Left ventricle myocardium inferior (tissue), 1 donor: ENCODE measurements around the gene GPR152. TPM values are rescaled to one million over a fixed set of nuclear protein-coding genes. Genes with fewer than 3 reads are reported as not detected.

Source experiments
- DNase-seq: peaks from one replicate; pipeline ENCODE4 v3.0.0-alpha.2; 2020
- H3K27ac ChIP-seq: fragments of 200-600 bp; replicated peaks from 2 replicates; pipeline ENCODE4 v1.8.0; 2021
- H3K27me3 ChIP-seq: fragments of 200-600 bp; 2 replicates; pipeline ENCODE4 v1.8.0; 2021; ENCODE audit warnings: low read depth
- H3K36me3 ChIP-seq: fragments of 200-600 bp; 2 replicates; pipeline ENCODE4 v1.8.0; 2021
- H3K4me1 ChIP-seq: fragments of 200-600 bp; 2 replicates; pipeline ENCODE4 v1.8.0; 2021
- H3K4me3 ChIP-seq: fragments of 200-600 bp; 2 replicates; pipeline ENCODE4 v1.8.0; 2021; ENCODE audit warnings: mild to moderate bottlenecking, moderate library complexity
- H3K9me3 ChIP-seq: fragments of 200-600 bp; replicated peaks from 2 replicates; pipeline ENCODE4 v1.8.0; 2021
- intact Hi-C: fragments of 100-400 bp; cut with micrococcal nuclease; formaldehyde crosslinking; loops from one replicate; pipeline ENCODE4 v1.11.0; 2022
- total RNA-seq: library from RNA; stranded (reverse); fragmentation: NEBNext Ultra II Directional; extraction: Animal tissue kit (Norgen Biotek cat#: 25700); gene quantifications from one replicate; pipeline ENCODE4 v1.2.1, GENCODE V29; 2021
- TF ChIP-seq, protein P1 (sequence below): fragments of 200-600 bp; IDR thresholded peaks from 2 replicates; pipeline ENCODE4 v1.8.0; 2021; ENCODE audit warnings: antibody characterized with exemption, mild to moderate bottlenecking, borderline replicate concordance
- donor health status: DM: no; HTN: yes; CAD: no; lungs with severe emphysema.

Gene GPR152
- total RNA-seq, 1 donor from 2014 or later: not detected

GRCh38 chr11:67463680-67464410, 11.3 kb upstream of the GPR152 start:
- TF ChIP-seq, protein P1, sequence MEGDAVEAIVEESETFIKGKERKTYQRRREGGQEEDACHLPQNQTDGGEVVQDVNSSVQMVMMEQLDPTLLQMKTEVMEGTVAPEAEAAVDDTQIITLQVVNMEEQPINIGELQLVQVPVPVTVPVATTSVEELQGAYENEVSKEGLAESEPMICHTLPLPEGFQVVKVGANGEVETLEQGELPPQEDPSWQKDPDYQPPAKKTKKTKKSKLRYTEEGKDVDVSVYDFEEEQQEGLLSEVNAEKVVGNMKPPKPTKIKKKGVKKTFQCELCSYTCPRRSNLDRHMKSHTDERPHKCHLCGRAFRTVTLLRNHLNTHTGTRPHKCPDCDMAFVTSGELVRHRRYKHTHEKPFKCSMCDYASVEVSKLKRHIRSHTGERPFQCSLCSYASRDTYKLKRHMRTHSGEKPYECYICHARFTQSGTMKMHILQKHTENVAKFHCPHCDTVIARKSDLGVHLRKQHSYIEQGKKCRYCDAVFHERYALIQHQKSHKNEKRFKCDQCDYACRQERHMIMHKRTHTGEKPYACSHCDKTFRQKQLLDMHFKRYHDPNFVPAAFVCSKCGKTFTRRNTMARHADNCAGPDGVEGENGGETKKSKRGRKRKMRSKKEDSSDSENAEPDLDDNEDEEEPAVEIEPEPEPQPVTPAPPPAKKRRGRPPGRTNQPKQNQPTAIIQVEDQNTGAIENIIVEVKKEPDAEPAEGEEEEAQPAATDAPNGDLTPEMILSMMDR: no peak
- peak overlapping the region; percentile 95 for H3K27ac ChIP-seq
- H3K36me3 ChIP-seq: no peaks in the 10 kb centered on the region
- H3K4me3 ChIP-seq: peak overlapping the region; percentile 75
- DNase-seq: peak; percentile 45
- no peaks in the 10 kb centered on the region for H3K27me3 ChIP-seq
- peaks cover 42% of the 10 kb centered on the region for H3K4me1 ChIP-seq
- intact Hi-C loops: no loop called here
- H3K9me3 ChIP-seq: no peaks in the 10 kb centered on the region

DNA sequence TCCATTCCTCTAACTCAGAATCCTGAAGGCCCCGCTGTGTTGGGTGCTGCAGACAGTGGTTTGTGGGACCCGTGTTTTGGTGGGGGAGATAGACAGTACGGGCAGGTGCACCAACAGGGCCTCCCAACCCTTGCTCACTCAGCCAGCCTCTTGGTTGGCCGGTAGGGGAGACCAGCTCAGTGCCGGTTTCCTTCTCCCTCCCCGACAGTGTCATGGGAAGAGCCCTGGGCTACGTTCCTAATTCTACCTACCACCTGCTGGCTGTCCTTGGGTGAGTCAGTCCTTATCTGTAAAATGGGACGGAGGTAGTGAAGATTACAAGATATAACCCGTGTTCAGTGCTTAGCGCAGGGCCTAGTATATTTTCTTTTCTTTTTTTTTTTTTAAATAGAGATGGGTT, 10.7 kb upstream of the GPR152 start:
- intact Hi-C loops: no loop called here
- no peak for DNase-seq

GRCh38 chr11:67458266-67458665, 5.7 kb upstream of the GPR152 start:
- DNase-seq: no peak
- intact Hi-C loops: no loop called here

More for the DNA sequence above, 10.7 kb upstream of the GPR152 start:
- no peaks in the 10 kb centered on the region for H3K9me3 ChIP-seq
- TF ChIP-seq, protein P1: no peak
- H3K4me3 ChIP-seq: no peak overlapping the region
- no peak overlapping the region for H3K27ac ChIP-seq
- H3K36me3 ChIP-seq: no peaks in the 10 kb centered on the region
- no peaks in the 10 kb centered on the region for H3K27me3 ChIP-seq
- peaks cover 35% of the 10 kb centered on the region for H3K4me1 ChIP-seq

DNA sequence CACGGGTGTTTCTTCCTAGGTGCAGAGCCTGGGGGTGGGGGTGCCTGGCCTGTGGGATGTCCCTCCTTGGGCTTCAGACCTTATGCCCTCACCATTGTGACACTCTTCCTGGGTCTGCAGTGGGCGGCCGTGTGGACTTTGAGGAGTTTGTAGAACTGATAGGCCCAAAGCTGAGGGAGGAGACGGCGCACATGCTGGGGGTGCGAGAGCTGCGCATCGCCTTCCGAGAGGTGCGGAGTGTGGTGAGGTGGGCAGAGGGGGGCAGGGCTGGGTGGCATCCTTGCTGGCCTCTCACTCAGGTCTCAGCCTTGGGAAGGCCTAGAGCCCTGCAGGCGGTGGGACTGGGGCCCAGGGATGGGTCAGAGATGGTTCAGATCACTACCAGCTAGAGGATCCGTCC, 4.9 kb upstream of the GPR152 start:
- Histone ChIP-seq H3K27ac (no peak overlapping the region), H3K36me3 (no peaks in the 10 kb centered on the region), H3K9me3 (no peaks in the 10 kb centered on the region), H3K27me3 (no peaks in the 10 kb centered on the region), H3K4me3 (no peak overlapping the region), H3K4me1 (peaks cover 6% of the 10 kb centered on the region)
- intact Hi-C loops: no loop called here
- TF ChIP-seq, protein P1: no peak
- no peak for DNase-seq

More at GRCh38 chr11:67458266-67458665, 5.7 kb upstream of the GPR152 start:
- Histone ChIP-seq H3K36me3 (no peaks in the 10 kb centered on the region), H3K27me3 (no peaks in the 10 kb centered on the region), H3K9me3 (no peaks in the 10 kb centered on the region), H3K4me1 (peaks cover 2% of the 10 kb centered on the region), H3K27ac (no peak overlapping the region), H3K4me3 (no peak overlapping the region)
- TF ChIP-seq, protein P1: no peak

DNA sequence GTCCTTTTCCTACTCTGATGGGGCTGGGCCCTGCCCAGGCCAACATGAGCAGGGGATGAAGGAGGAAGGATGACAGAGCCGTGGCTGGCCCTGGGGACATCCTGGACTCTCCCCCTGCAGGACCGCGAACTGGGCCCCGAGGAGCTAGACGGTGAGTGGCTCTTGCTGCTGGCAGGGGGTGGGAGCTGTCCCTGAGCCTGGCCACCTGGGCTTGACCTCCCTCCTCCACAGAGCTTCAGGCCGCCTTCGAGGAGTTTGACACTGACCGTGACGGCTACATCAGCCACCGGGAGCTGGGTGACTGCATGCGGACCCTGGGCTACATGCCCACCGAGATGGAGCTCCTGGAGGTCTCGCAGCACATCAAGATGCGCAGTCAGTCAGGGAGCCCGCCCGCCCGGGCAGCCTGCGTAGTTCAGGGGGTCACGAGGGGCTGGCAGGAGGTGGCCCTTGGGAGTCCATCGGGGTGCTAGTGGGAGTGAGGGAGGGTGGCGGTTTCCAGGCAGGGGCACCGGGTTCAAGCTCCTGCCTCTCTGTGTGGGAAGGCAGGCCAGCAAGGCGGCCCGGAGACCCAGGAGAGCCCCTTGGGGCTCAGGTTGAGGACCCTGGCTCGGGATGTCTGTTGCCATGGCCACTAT, 3.7 kb upstream of the GPR152 start:
- intact Hi-C loops: no loop called here
- Histone ChIP-seq H3K4me3 (no peak overlapping the region), H3K4me1 (peaks cover 9% of the 10 kb centered on the region), H3K27ac (no peak overlapping the region), H3K9me3 (no peaks in the 10 kb centered on the region), H3K36me3 (no peaks in the 10 kb centered on the region), H3K27me3 (no peaks in the 10 kb centered on the region)
- DNase-seq: no peak
- TF ChIP-seq, protein P1: no peak
